ENCODE data around the gene PTPRN2. TPM values are rescaled to one million over a fixed set of nuclear protein-coding genes. Genes with fewer than 3 reads are reported as not detected.

The PTPRN2 gene
- total and polyA plus RNA-seq, 8 donors = 4.9 to 136 (median 46.8) TPM

DNA sequence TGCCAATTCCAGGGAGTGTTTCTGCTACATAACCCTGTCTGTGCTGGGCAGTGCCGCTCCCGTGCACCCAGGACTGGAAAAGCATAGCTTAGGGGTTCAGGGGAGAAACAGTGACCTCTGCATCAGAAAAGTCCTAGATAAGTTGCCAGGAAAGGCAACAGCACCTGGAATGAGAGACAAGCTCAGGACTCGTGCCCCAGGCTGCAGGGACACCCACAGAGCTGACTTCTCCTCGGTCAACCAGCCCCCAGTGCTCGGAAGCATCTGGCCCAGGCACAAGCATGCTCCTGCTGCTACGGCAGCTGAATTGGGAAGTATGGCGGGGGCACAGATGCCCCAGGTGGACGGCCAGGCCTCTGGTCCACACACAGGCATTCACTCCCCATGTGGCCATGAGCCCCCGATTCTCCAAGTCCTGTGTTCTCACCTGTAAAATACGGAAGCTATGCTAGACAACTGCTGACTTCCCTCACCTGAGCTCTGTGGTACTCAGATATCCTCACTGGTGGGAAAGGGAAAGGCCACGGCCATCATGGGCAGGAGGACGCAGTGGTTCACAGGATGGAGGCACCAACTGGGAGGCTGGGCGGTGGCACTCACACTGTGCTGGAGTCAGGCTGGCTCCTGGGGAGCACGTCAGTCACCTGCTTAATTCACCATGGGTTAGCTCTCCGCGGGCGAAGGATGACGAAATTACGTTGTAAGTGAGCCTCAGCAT lies 220.5 kb downstream of the PTPRN2 start:
- Histone ChIP-seq H3K27me3 (peaks cover 0 to 4% (median 0%) of the 10 kb centered on the region in 3 donors), H3K36me3 (no peaks in the 10 kb centered on the region), H3K27ac (no peak overlapping the region), H3K4me1 (no peaks in the 10 kb centered on the region), H3K9me3 (no peaks in the 10 kb centered on the region), H3K4me3 (no peak overlapping the region)
- intact Hi-C loops (cut with DNase I; ENCODE audit: low total_unique reads) = no loop called here
- 85 to 93% (median 87%) methylated on average over 18 to 19 of the region's 19 CpGs for WGBS, 5 donors
- DNase-seq = no peak
- TF ChIP-seq, protein P1, sequence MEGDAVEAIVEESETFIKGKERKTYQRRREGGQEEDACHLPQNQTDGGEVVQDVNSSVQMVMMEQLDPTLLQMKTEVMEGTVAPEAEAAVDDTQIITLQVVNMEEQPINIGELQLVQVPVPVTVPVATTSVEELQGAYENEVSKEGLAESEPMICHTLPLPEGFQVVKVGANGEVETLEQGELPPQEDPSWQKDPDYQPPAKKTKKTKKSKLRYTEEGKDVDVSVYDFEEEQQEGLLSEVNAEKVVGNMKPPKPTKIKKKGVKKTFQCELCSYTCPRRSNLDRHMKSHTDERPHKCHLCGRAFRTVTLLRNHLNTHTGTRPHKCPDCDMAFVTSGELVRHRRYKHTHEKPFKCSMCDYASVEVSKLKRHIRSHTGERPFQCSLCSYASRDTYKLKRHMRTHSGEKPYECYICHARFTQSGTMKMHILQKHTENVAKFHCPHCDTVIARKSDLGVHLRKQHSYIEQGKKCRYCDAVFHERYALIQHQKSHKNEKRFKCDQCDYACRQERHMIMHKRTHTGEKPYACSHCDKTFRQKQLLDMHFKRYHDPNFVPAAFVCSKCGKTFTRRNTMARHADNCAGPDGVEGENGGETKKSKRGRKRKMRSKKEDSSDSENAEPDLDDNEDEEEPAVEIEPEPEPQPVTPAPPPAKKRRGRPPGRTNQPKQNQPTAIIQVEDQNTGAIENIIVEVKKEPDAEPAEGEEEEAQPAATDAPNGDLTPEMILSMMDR (IDR thresholded peaks at IDR 0.05) = no peak
- TF ChIP-seq POLR2A (IDR thresholded peaks at IDR 0.05) (no peak), EP300 (IDR thresholded peaks at IDR 0.05) (no peak), POLR2AphosphoS5 (IDR thresholded peaks at IDR 0.05) (no peak)

DNA sequence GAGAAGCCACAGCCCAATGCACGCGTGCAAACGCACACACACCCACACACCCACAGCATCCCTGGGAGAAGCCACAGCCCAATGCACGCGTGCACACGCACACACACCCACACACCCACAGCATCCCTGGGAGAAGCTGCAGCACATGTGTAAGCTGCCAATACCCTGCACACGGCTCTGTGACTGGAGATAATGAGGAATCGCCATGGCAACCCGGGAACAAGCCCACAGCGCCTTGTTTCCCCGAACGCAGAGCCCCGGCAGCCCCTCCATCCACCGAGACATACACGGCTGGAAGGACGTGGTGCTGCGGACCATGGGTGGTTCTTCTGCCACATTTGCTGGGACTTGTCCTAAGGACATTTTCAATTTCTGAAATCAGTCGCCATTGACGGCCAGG lies 221.3 kb downstream of the PTPRN2 start:
- WGBS, 5 donors = 74 to 89% (median 84%) methylated on average over 19 of the region's 19 CpGs
- intact Hi-C loops (cut with DNase I; ENCODE audit: low total_unique reads) = no loop called here
- no peak for DNase-seq
- no peaks in the 10 kb centered on the region for H3K36me3 ChIP-seq
- H3K27ac ChIP-seq = no peak overlapping the region
- no peaks in the 10 kb centered on the region for H3K27me3 ChIP-seq
- H3K4me1 ChIP-seq = no peaks in the 10 kb centered on the region
- no peak overlapping the region for H3K4me3 ChIP-seq
- H3K9me3 ChIP-seq = no peaks in the 10 kb centered on the region
- TF ChIP-seq, protein P1 (IDR thresholded peaks at IDR 0.05) = no peak
- TF ChIP-seq POLR2A (IDR thresholded peaks at IDR 0.05) = no peak
- TF ChIP-seq EP300 (IDR thresholded peaks at IDR 0.05) = no peak
- TF ChIP-seq POLR2AphosphoS5 (IDR thresholded peaks at IDR 0.05) = no peak

DNA sequence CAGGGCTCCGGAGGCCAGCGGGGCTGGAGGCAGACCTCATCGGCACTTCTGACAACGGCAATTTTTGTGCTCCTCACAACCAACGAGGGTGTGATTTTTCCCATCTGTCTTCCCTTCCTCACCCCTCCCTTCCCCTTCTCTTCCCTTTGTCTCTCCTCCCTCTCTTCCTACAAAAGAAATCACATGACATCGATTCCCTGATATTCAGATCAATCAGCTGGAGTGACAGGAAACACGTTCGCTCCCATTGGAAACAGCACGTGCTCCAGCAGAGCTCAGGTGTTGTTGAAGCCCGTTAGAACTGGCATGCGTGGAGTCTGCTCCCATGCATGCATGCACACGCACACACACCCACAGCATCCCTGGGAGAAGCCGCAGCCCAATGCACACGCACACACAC lies 222.4 kb downstream of the PTPRN2 start:
- WGBS, 5 donors = 82 to 87% (median 87%) methylated on average over 13 to 14 of the region's 14 CpGs

DNA sequence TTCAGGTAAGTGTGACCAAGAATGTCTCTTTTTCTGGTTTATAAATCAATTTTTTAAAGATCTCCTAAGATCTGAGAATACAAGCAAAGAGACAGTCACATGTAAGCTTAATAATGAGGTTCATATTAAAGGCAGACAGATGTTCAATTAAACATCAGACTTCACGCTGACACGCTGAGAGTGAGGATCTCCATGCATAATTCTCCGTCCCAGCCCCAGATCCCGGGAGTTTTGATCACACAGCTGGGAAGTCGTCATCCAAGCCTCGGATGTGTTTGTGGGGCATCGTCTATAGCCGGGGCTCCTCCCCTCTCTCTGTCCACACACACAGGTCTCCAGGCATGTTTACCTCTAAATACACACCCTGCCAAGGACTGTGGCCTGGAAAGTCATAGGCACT lies 223.2 kb downstream of the PTPRN2 start:
- 62 to 79% (median 67%) methylated on average over 8 of the region's 8 CpGs for WGBS, 5 donors
- Histone ChIP-seq H3K9me3 (no peaks in the 10 kb centered on the region), H3K4me3 (no peak overlapping the region), H3K27me3 (no peaks in the 10 kb centered on the region), H3K27ac (no peak overlapping the region), H3K36me3 (no peaks in the 10 kb centered on the region), H3K4me1 (no peaks in the 10 kb centered on the region)
- no peak for TF ChIP-seq POLR2A (IDR thresholded peaks at IDR 0.05)
- no peak for DNase-seq
- intact Hi-C loops (cut with DNase I; ENCODE audit: low total_unique reads) = no loop called here

More for the DNA sequence above, 222.4 kb downstream of the PTPRN2 start:
- Histone ChIP-seq H3K27ac (no peak overlapping the region), H3K27me3 (no peaks in the 10 kb centered on the region), H3K9me3 (no peaks in the 10 kb centered on the region), H3K4me1 (no peaks in the 10 kb centered on the region), H3K36me3 (no peaks in the 10 kb centered on the region), H3K4me3 (no peak overlapping the region)
- TF ChIP-seq EP300 (IDR thresholded peaks at IDR 0.05) (no peak), POLR2AphosphoS5 (IDR thresholded peaks at IDR 0.05) (no peak), POLR2A (IDR thresholded peaks at IDR 0.05) (no peak)
- TF ChIP-seq, protein P1 (IDR thresholded peaks at IDR 0.05) = no peak
- intact Hi-C loops (cut with DNase I; ENCODE audit: low total_unique reads) = no loop called here
- no peak for DNase-seq
